ENCODE measurements around the gene MYO18A. TPM values are rescaled to one million over a fixed set of nuclear protein-coding genes. Genes with fewer than 3 reads are reported as not detected.

MYO18A gene
- total RNA-seq, 4 donors from 2014 or later: 33.2 to 104 (median 59.3) TPM

DNA sequence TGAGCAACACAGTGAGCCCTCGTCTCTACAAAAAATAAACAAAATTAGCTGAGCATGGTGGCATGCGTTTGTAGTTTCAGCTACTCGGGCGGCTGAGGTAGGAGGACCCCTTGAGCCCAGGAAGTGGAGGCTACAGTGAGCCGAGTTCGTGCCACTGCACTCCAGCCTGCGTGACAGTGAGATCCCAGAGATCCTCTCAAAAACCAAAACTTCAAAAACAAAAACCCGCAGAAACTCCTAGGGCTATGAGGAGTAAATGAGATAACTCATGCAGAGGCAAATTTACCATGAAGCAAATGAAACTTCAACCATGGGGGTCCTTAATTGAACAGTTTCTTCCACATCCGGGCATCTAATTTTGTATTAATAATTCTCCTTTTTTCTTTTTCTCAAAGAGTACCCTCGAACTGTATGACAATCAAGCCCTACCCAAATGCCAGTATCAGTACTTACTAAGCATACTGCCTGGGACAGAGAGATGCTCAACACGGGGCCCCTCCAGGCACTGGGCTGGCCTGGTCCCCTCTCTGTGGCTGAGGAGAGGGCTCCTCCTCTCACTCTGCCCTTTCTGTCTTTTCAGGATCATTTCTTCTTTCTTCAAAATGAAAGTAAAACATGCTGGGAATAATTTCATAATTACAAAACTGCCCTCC lies 138.0 kb downstream of the MYO18A start:
- Histone ChIP-seq H3K4me1 (no peaks in the 10 kb centered on the region), H3K9me3 (no peaks in the 10 kb centered on the region), H3K36me3 (no peaks in the 10 kb centered on the region), H3K27ac (no peak overlapping the region), H3K4me3 (no peak overlapping the region), H3K27me3 (no peaks in the 10 kb centered on the region)
- DNase-seq: no peak
- intact Hi-C loops (cut with DNase I; ENCODE audit: low total_unique reads): no loop called here
- no peak for TF ChIP-seq POLR2A (IDR thresholded peaks at IDR 0.05)

DNA sequence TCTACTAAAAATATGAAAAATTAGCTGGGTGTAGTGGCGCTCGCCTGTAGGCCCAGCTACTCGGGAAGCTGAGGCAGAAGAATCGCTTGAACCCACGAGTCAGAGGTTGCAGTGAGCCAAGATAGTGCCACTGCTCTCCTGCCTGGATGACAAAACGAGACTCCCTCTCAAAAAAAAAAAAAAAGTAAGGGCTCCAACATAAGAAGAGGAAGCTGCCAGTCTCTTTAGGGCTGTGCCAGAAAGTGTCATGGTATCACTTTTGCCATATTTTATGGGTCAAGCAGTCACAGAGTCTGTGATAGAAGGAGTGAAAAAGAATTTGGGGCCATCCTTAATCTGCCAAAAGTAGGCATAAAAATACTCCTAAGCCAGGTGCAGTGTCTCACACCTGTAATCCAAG lies 138.6 kb downstream of the MYO18A start:
- no peak for DNase-seq
- H3K36me3 ChIP-seq: no peaks in the 10 kb centered on the region
- H3K4me1 ChIP-seq: no peaks in the 10 kb centered on the region
- no peaks in the 10 kb centered on the region for H3K27me3 ChIP-seq
- intact Hi-C loops (cut with DNase I; ENCODE audit: low total_unique reads): no loop called here
- no peaks in the 10 kb centered on the region for H3K9me3 ChIP-seq
- no peak overlapping the region for H3K4me3 ChIP-seq
- H3K27ac ChIP-seq: no peak overlapping the region
- TF ChIP-seq, protein P1, sequence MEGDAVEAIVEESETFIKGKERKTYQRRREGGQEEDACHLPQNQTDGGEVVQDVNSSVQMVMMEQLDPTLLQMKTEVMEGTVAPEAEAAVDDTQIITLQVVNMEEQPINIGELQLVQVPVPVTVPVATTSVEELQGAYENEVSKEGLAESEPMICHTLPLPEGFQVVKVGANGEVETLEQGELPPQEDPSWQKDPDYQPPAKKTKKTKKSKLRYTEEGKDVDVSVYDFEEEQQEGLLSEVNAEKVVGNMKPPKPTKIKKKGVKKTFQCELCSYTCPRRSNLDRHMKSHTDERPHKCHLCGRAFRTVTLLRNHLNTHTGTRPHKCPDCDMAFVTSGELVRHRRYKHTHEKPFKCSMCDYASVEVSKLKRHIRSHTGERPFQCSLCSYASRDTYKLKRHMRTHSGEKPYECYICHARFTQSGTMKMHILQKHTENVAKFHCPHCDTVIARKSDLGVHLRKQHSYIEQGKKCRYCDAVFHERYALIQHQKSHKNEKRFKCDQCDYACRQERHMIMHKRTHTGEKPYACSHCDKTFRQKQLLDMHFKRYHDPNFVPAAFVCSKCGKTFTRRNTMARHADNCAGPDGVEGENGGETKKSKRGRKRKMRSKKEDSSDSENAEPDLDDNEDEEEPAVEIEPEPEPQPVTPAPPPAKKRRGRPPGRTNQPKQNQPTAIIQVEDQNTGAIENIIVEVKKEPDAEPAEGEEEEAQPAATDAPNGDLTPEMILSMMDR (IDR thresholded peaks at IDR 0.05): no peak
- no peak for TF ChIP-seq POLR2A (IDR thresholded peaks at IDR 0.05)

DNA sequence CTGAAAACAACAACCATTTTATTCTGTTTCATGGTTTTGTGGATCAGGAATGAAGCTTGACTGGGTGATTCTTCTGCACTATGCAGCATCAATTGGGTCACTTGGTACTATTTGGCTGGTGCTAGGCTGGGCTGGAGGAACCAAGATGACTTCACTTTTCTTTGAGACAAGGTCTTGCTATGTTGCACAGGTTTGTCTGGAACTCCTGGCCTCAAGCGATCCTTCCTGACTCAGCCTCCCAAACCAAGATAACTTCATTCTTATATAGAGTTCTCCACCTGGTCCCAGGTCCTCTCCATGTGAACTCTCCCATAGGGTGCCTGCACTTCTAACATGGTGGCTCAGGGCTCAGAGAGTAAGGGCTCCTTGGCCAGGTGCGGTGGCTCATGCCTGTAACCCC lies 139.1 kb downstream of the MYO18A start:
- Histone ChIP-seq H3K36me3 (no peaks in the 10 kb centered on the region), H3K4me3 (no peak overlapping the region), H3K27me3 (no peaks in the 10 kb centered on the region), H3K9me3 (no peaks in the 10 kb centered on the region), H3K27ac (no peak overlapping the region), H3K4me1 (no peaks in the 10 kb centered on the region)
- intact Hi-C loops (cut with DNase I; ENCODE audit: low total_unique reads): no loop called here
- TF ChIP-seq, protein P1 (IDR thresholded peaks at IDR 0.05): no peak
- TF ChIP-seq POLR2A (IDR thresholded peaks at IDR 0.05): no peak
- DNase-seq: no peak

DNA sequence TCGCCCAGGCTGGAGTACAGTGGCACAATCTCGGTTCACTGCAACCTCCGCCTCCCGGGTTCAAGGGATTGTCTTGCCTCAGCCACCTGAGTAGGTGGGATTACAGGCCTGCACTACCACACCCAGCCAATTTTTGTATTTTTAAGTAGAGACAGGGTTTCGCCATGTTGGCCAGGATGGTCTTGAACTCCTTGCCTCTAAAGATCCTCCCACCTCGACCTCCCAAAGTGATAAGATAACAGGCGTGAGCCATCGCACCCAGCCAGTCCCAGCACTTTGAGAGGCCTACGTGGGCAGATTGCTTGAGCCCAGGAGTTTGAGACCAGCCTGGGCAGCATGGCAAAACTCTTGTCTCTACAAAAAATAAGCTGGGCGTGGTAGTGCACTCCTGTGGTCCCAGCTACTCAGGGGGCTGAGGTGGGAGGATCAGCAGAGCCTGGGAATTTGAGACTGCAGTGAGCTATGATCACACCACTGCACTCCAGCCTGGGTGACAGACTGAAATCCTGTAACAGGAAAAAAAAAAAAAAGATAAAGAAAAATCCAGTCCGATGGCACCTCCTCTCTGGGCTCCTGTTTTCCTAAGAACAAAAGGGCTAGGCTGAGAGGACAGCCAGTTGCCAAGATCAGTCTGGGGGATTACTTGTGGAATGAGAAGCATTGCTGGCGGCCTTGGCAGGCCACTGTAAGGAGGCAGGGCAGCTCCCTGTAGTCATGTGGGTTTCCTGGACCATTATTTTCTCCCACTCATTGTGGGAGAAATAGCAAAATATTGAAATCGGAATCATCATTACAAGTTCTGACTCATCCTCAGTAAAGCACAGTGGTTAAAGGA lies 140.2 kb downstream of the MYO18A start:
- TF ChIP-seq, protein P1 (IDR thresholded peaks at IDR 0.05): no peak
- TF ChIP-seq POLR2A (IDR thresholded peaks at IDR 0.05): no peak
- no peak for DNase-seq
- no peak overlapping the region for H3K27ac ChIP-seq
- H3K9me3 ChIP-seq: no peaks in the 10 kb centered on the region
- H3K27me3 ChIP-seq: no peaks in the 10 kb centered on the region
- H3K4me1 ChIP-seq: no peaks in the 10 kb centered on the region
- intact Hi-C loops (cut with DNase I; ENCODE audit: low total_unique reads): no loop called here
- H3K36me3 ChIP-seq: no peaks in the 10 kb centered on the region
- H3K4me3 ChIP-seq: no peak overlapping the region

DNA sequence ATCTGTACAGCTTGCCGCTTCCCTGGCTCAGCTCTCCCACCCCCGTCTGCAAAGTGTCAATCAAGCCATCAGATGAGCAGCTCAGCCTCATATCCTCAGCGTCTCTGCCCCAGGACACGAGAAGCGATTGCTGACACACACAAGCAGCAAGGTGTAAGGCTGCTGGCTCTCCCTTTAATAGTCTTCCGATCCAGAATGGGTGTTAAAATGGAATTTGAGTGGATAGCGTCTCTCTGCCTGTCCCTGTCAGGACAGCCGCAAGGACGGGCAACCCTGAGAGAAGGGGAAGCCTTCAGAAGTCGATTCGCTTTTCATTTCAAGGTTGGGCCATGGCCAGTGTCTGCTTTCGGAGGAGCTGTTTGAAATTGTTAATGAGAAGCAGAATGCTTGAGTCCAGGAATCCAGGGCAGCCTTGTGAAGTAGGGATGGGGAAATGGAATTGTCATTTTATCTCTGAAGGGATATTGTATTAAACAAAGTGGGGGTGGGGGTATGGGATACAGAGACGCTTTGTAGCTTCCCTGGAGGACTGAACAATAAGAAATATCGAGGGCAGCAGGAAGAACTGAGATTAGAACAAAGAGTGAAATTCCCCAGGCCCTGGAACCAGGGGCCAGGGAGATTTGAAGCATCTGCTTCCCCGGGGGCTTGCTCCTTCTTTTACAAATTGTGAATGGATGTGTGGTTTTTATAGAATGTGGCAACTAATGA lies 142.0 kb downstream of the MYO18A start:
- Histone ChIP-seq H3K27ac (no peak overlapping the region), H3K4me1 (no peaks in the 10 kb centered on the region), H3K4me3 (no peak overlapping the region), H3K36me3 (no peaks in the 10 kb centered on the region), H3K9me3 (no peaks in the 10 kb centered on the region), H3K27me3 (no peaks in the 10 kb centered on the region)
- TF ChIP-seq POLR2A (IDR thresholded peaks at IDR 0.05): no peak
- TF ChIP-seq, protein P1 (IDR thresholded peaks at IDR 0.05): no peak
- intact Hi-C loops (cut with DNase I; ENCODE audit: low total_unique reads): no loop called here
- no peak for DNase-seq

All from uterus (tissue), 4 donors.